Measurements from ENCODE around the gene ACAT2. TPM values are rescaled to one million over a fixed set of nuclear protein-coding genes. Genes with fewer than 3 reads are reported as not detected.
A peak's percentile ranks its signal among the peaks of the same experiment; 100 is the strongest.
"Not testable (repeated sequence)": the region's sequence is repeated elsewhere in the genome, so short reads cannot be mapped to it uniquely, and the experiment has no call there.

The ACAT2 gene
- total and polyA plus RNA-seq, 12 donors: 3.4 to 15.3 (median 5.8) TPM

GRCh38 chr6:159719287-159719686 lies 42.6 kb upstream of the ACAT2 start:
- ATAC-seq (no peak), DNase-seq (no peak)
- no peak overlapping the region for H3K4me3 ChIP-seq
- WGBS, 2 donors: 95 to 97% methylated on average over 7 of the region's 7 CpGs
- H3K27me3 ChIP-seq: no peaks in the 10 kb centered on the region
- H3K9me3 ChIP-seq: peaks cover 0 to 4% (median 0%) of the 10 kb centered on the region in 11 donors
- peaks cover 0 to 15% (median 0%) of the 10 kb centered on the region in 9 donors for H3K36me3 ChIP-seq
- intact Hi-C loops (cut with DNase I): no loop called here
- H3K4me1 ChIP-seq: peaks cover 5 to 46% (median 20%) of the 10 kb centered on the region in 9 donors
- no peak overlapping the region for H3K27ac ChIP-seq
- TF ChIP-seq CTCF (IDR thresholded peaks at IDR 0.05): no peak

DNA sequence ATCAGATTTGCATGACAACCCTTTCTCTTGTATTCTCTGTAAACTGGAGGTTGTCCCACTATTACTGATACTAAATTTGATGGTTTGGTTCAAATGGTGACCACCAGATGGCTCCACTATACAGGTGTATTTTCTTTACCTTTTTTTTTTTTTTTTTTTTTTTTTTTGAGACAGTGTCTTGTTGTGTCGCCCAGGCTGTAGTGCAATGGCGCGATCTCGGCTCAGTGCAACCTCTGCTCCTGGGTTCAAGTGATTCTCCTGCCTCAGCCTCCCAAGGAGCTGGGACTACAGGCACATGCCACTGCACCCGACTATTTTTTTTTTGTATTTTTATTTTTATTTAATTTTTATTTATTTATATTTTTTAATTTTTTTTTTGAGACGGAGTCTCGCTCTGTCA lies 41.1 kb upstream of the ACAT2 start:
- Histone ChIP-seq H3K36me3 (peaks cover 0 to 15% (median 0%) of the 10 kb centered on the region in 9 donors), H3K27me3 (no peaks in the 10 kb centered on the region), H3K27ac (no peak overlapping the region), H3K4me1 (peaks cover 0 to 46% (median 26%) of the 10 kb centered on the region in 9 donors), H3K4me3 (no peak overlapping the region), H3K9me3 (peaks cover 0 to 4% (median 0%) of the 10 kb centered on the region in 11 donors)
- DNase-seq (no peak), ATAC-seq (no peak)
- TF ChIP-seq CTCF (IDR thresholded peaks at IDR 0.05): peak; percentile 15 to 62 (median 46)
- 58 to 71% methylated on average over 7 of the region's 7 CpGs for WGBS, 2 donors
- intact Hi-C loops (cut with DNase I): loop anchor here in 2 of 10 donors (10.0 kb wide), 2 partner anchors 64 to 254 kb away; partner anchors contain the start of gene TCP1 (in 1 of the 2)

DNA sequence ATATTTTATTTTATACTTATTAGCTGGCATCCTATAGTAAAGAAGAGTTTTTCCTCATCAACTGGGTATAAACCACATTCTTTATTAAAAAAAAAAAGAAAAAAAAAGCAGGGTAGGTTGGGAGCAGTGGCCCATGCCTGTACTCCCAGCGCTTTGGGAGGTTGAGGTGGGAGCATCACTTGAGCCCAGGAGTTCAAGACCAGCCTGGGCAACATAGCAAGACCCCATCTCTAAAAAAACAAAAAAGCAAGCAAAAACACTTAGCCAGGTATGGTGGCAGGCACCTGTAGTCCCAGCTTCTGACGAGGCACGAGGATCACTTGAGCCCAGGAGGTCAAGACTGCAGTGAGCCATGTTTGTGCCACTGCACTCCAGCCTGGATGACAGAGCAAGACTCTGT lies 39.9 kb upstream of the ACAT2 start:
- not testable (repeated sequence) for H3K9me3 ChIP-seq, H3K27ac ChIP-seq, ATAC-seq, H3K4me3 ChIP-seq, H3K27me3 ChIP-seq, DNase-seq
- peaks cover 0 to 15% (median 0%) of the 10 kb centered on the region in 9 donors for H3K36me3 ChIP-seq
- peaks cover 0 to 39% (median 19%) of the 10 kb centered on the region in 9 donors for H3K4me1 ChIP-seq
- intact Hi-C loops (cut with DNase I): loop anchor here in 2 of 10 donors (10.0 kb wide), 2 partner anchors 63 to 253 kb away; partner anchors contain the start of gene TCP1 (in 1 of the 2)
- WGBS, 2 donors: 99% methylated on average over 3 of the region's 3 CpGs

GRCh38 chr6:159722655-159723054 lies 39.2 kb upstream of the ACAT2 start:
- Histone ChIP-seq H3K4me3 (no peak overlapping the region), H3K36me3 (peaks cover 0 to 15% (median 0%) of the 10 kb centered on the region in 9 donors), H3K27me3 (no peaks in the 10 kb centered on the region), H3K9me3 (peaks cover 0 to 4% (median 0%) of the 10 kb centered on the region in 11 donors), H3K27ac (no peak overlapping the region), H3K4me1 (peaks cover 0 to 32% (median 13%) of the 10 kb centered on the region in 9 donors)
- intact Hi-C loops (cut with DNase I): loop anchor here in 2 of 10 donors (10.0 kb wide), 2 partner anchors 62 to 252 kb away; partner anchors contain the start of gene TCP1 (in 1 of the 2)
- no peak for DNase-seq
- no peak for TF ChIP-seq CTCF (IDR thresholded peaks at IDR 0.05)
- ATAC-seq: no peak

DNA sequence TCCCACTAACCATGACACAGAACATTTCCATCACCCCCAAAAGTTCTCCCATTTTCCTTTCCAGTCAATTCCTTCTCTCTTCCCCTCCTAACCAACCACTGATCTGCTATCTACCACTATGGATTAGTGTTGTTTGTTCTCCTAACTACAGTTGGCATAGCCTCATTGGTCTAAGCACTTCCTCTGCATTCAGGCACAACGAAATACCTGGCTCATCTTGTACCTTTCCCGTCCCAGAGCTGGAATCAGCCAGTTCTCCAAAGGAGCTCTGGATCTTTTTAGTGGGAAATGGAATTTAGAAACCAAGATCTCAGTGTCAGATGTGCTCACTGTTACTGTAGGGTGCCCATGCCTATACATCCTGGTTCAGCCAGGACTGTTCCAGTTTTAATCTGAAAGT lies 38.6 kb upstream of the ACAT2 start:
- Histone ChIP-seq H3K36me3 (peaks cover 0 to 15% (median 0%) of the 10 kb centered on the region in 9 donors), H3K27ac (no peak overlapping the region), H3K27me3 (no peaks in the 10 kb centered on the region), H3K4me1 (peaks cover 0 to 26% (median 15%) of the 10 kb centered on the region in 9 donors), H3K4me3 (no peak overlapping the region), H3K9me3 (peaks cover 0 to 4% (median 0%) of the 10 kb centered on the region in 11 donors)
- no peak for TF ChIP-seq CTCF (IDR thresholded peaks at IDR 0.05)
- DNase-seq (no peak), ATAC-seq (no peak)
- intact Hi-C loops (cut with DNase I): loop anchor here in 2 of 10 donors (10.0 kb wide), 2 partner anchors 62 to 252 kb away; partner anchors contain the start of gene TCP1 (in 1 of the 2)
- WGBS, 2 donors: 96 to 99% methylated on average over 2 of the region's 2 CpGs

Data from heart right ventricle (tissue), 16 donors.